Measurements from ENCODE around the gene RASA3. TPM values are rescaled to one million over a fixed set of nuclear protein-coding genes. Genes with fewer than 3 reads are reported as not detected.

RASA3 gene
- total and polyA plus RNA-seq, 2 donors (not counting 3 experiments of a cell fraction or from before 2014, with no cell fraction given), result 26.5 to 53.8 TPM

GRCh38 chr13:114070098-114070799 lies 62.2 kb downstream of the RASA3 start:
- no peaks in the 10 kb centered on the region for H3K27me3 ChIP-seq (ENCODE audit: control insufficient read depth in 2 of 2, insufficient read depth in 2 of 2, low read length in 2 of 2)
- H3K79me2 ChIP-seq (ENCODE audit: control insufficient read depth, insufficient read depth, low read length), result peaks cover 71% of the 10 kb centered on the region
- no peak overlapping the region for H3K9ac ChIP-seq (replicated peaks; ENCODE audit: extremely low read depth, insufficient read depth, low read length)
- no peak overlapping the region for H3K27ac ChIP-seq (ENCODE audit: insufficient read depth, low read depth, low read length)
- no peaks in the 10 kb centered on the region for H3K9me3 ChIP-seq (replicated peaks; ENCODE audit: control insufficient read depth, insufficient read depth, low read length)
- CTCF ChIA-PET, result no interaction called here
- H3K9me1 ChIP-seq (replicated peaks; ENCODE audit: control insufficient read depth, extremely low read depth, insufficient read depth, low read length), result no peaks in the 10 kb centered on the region
- dilution Hi-C loops (cut with MboI; ENCODE audit: extremely low pct_ligation_motif_present, low sequenced_read_pairs) (no loop called here), intact Hi-C loops (cut with micrococcal nuclease) (no loop called here)
- H3K36me3 ChIP-seq (ENCODE audit: control insufficient read depth in 2 of 2, extremely low read depth in 1 of 2, insufficient read depth in 2 of 2, low read length in 2 of 2), result peaks cover 3 to 5% of the 10 kb centered on the region in 2 experiments
- no peak overlapping the region for H2AFZ ChIP-seq (ENCODE audit: low read depth, low read length)
- TF ChIP-seq EZH2 (IDR thresholded peaks at IDR 0.05; ENCODE audit: borderline replicate concordance, low read depth, low read length, severe bottlenecking) (no peak), POLR2AphosphoS5 (IDR thresholded peaks at IDR 0.05; ENCODE audit: insufficient read depth, low read depth, low read length) (no peak), MYC (IDR thresholded peaks at IDR 0.05; ENCODE audit: low read depth, low read length) (no peak), FOS (IDR thresholded peaks at IDR 0.05; ENCODE audit: borderline replicate concordance, insufficient read depth, low read length) (no peak), CTCF (IDR thresholded peaks at IDR 0.05; ENCODE audit: extremely low read depth in 1 of 2, insufficient read depth in 1 of 2, low read depth in 1 of 2, low read length in 2 of 2) (no peak), MAX (IDR thresholded peaks at IDR 0.05; ENCODE audit: insufficient read depth, insufficient read length) (no peak), GATA2 (IDR thresholded peaks at IDR 0.05; ENCODE audit: insufficient read depth, insufficient read length, low read depth, low read length) (no peak), JUN (IDR thresholded peaks at IDR 0.05; ENCODE audit: borderline replicate concordance, insufficient read depth, insufficient read length, low read depth) (no peak), POLR2A (IDR thresholded peaks at IDR 0.05; ENCODE audit: low read depth, low read length) (no peak)
- no peaks in the 10 kb centered on the region for H4K20me1 ChIP-seq (replicated peaks; ENCODE audit: control insufficient read depth, extremely low read depth, insufficient read depth, low read length)
- DNase-seq (ENCODE audit: low read depth, low spot score) (no peak), FAIRE-seq (no peak)
- no peak overlapping the region for H3K4me3 ChIP-seq (replicated peaks in 1 of 3; ENCODE audit: insufficient read depth in 1 of 3, low read depth in 1 of 3, low read length in 3 of 3)
- no TSS peak for BruUV-seq (replicated peaks)
- POLR2A ChIA-PET, result no interaction called here
- no peak overlapping the region for H3K4me2 ChIP-seq (ENCODE audit: insufficient read depth, low read length)
- H3K4me1 ChIP-seq (ENCODE audit: control insufficient read depth, extremely low read depth, insufficient read depth, low read length), result peaks cover 45% of the 10 kb centered on the region

Measured in endothelial cell of umbilical vein (primary cell).